ENCODE results near the gene CD300A.

The CD300A gene

GRCh38 chr17:74447628-74448159 lies 18.7 kb upstream of the CD300A start:
- H3K27me3 ChIP-seq (ENCODE audit: insufficient read depth, low read depth, severe bottlenecking) = no peaks in the 10 kb centered on the region
- H3K4me3 ChIP-seq (ENCODE audit: low read depth, low read length) = no peak overlapping the region
- no peak overlapping the region for H3K27ac ChIP-seq
- H3K9me3 ChIP-seq (ENCODE audit: severe bottlenecking) = no peaks in the 10 kb centered on the region
- H3K36me3 ChIP-seq = 0 out of 2 replicates have a peak, but pooled peaks cover 3% of the 10 kb centered on the region
- no peak for TF ChIP-seq CTCF (IDR thresholded peaks at IDR 0.05; ENCODE audit: low read depth, low read length)
- DNase-seq = no peak

- Histone ChIP-seq H3K27ac (no peak overlapping the region), H3K27me3 (ENCODE audit: insufficient read depth, low read depth, severe bottlenecking) (no peaks in the 10 kb centered on the region)
Measured at GRCh38 chr17:74448756-74449155, 17.7 kb upstream of the CD300A start.

GRCh38 chr17:74449306-74449705 lies 17.1 kb upstream of the CD300A start:
- no peak for TF ChIP-seq CTCF (IDR thresholded peaks at IDR 0.05; ENCODE audit: low read depth, low read length)
- H3K4me3 ChIP-seq (ENCODE audit: low read depth, low read length) = no peak overlapping the region
- DNase-seq = no peak
- no peak overlapping the region for H3K27ac ChIP-seq
- no peaks in the 10 kb centered on the region for H3K27me3 ChIP-seq (ENCODE audit: insufficient read depth, low read depth, severe bottlenecking)
- no peaks in the 10 kb centered on the region for H3K36me3 ChIP-seq
- no peaks in the 10 kb centered on the region for H3K9me3 ChIP-seq (ENCODE audit: severe bottlenecking)

More at GRCh38 chr17:74448756-74449155, 17.7 kb upstream of the CD300A start:
- no peak for TF ChIP-seq CTCF (IDR thresholded peaks at IDR 0.05; ENCODE audit: low read depth, low read length)
- 0 out of 2 replicates have a peak, but pooled peaks cover 3% of the 10 kb centered on the region for H3K36me3 ChIP-seq
- DNase-seq = no peak
- no peak overlapping the region for H3K4me3 ChIP-seq (ENCODE audit: low read depth, low read length)
- H3K9me3 ChIP-seq (ENCODE audit: severe bottlenecking) = no peaks in the 10 kb centered on the region

- TF ChIP-seq CTCF (IDR thresholded peaks at IDR 0.05; ENCODE audit: low read depth, low read length) = no peak
- H3K27me3 ChIP-seq (ENCODE audit: insufficient read depth, low read depth, severe bottlenecking) = no peaks in the 10 kb centered on the region
- no peak for DNase-seq
- no peak overlapping the region for H3K27ac ChIP-seq
- H3K36me3 ChIP-seq = no peaks in the 10 kb centered on the region
- H3K9me3 ChIP-seq (ENCODE audit: severe bottlenecking) = no peaks in the 10 kb centered on the region
- H3K4me3 ChIP-seq (ENCODE audit: low read depth, low read length) = no peak overlapping the region
Measured at GRCh38 chr17:74449773-74450172, 16.7 kb upstream of the CD300A start.

GRCh38 chr17:74450231-74450630 lies 16.2 kb upstream of the CD300A start:
- H3K27me3 ChIP-seq (ENCODE audit: insufficient read depth, low read depth, severe bottlenecking) = no peaks in the 10 kb centered on the region
- no peak for DNase-seq
- no peak overlapping the region for H3K4me3 ChIP-seq (ENCODE audit: low read depth, low read length)
- no peaks in the 10 kb centered on the region for H3K9me3 ChIP-seq (ENCODE audit: severe bottlenecking)
- H3K36me3 ChIP-seq = no peaks in the 10 kb centered on the region
- no peak for TF ChIP-seq CTCF (IDR thresholded peaks at IDR 0.05; ENCODE audit: low read depth, low read length)
- no peak overlapping the region for H3K27ac ChIP-seq

- Histone ChIP-seq H3K36me3 (no peaks in the 10 kb centered on the region), H3K4me3 (ENCODE audit: low read depth, low read length) (no peak overlapping the region), H3K27ac (no peak overlapping the region), H3K9me3 (ENCODE audit: severe bottlenecking) (no peaks in the 10 kb centered on the region), H3K27me3 (ENCODE audit: insufficient read depth, low read depth, severe bottlenecking) (no peaks in the 10 kb centered on the region)
- DNase-seq = no peak
- no peak for TF ChIP-seq CTCF (IDR thresholded peaks at IDR 0.05; ENCODE audit: low read depth, low read length)
Measured at GRCh38 chr17:74450925-74451403, 15.5 kb upstream of the CD300A start.
